ENCODE measurements around the gene ZNF195.
"Not testable (repeated sequence)": the region's sequence is repeated elsewhere in the genome, so short reads cannot be mapped to it uniquely, and the experiment has no call there.

The ZNF195 gene

GRCh38 chr11:3402861-3403250 is 23.9 kb upstream of the ZNF195 start:
- DNase-seq: not testable (repeated sequence)

GRCh38 chr11:3402181-3402860 is 23.4 kb upstream of the ZNF195 start:
- DNase-seq: not testable (repeated sequence)

- not testable (repeated sequence) for DNase-seq
Observed at GRCh38 chr11:3401052-3401451, 22.1 kb upstream of the ZNF195 start.

GRCh38 chr11:3398509-3398908 is 19.6 kb upstream of the ZNF195 start:
- not testable (repeated sequence) for DNase-seq

GRCh38 chr11:3398106-3398505 is 19.2 kb upstream of the ZNF195 start:
- DNase-seq: not testable (repeated sequence)

GRCh38 chr11:3397210-3397609 is 18.3 kb upstream of the ZNF195 start:
- not testable (repeated sequence) for DNase-seq

- not testable (repeated sequence) for DNase-seq
Observed at GRCh38 chr11:3395468-3395867, 16.5 kb upstream of the ZNF195 start.

GRCh38 chr11:3394956-3395355 is 16.0 kb upstream of the ZNF195 start:
- DNase-seq: not testable (repeated sequence)

- DNase-seq: not testable (repeated sequence)
Observed at GRCh38 chr11:3393450-3393849, 14.5 kb upstream of the ZNF195 start.

GRCh38 chr11:3382613-3383285 is 3.8 kb upstream of the ZNF195 start:
- DNase-seq: no peak

GRCh38 chr11:3381794-3382193 is 2.8 kb upstream of the ZNF195 start:
- no peak for DNase-seq

GRCh38 chr11:3380706-3381545 is 2.0 kb upstream of the ZNF195 start:
- no peak for DNase-seq

- no peak for DNase-seq
Observed at GRCh38 chr11:3375552-3375951, 3.4 kb downstream of the ZNF195 start.

- DNase-seq: no peak
Observed at GRCh38 chr11:3370311-3370870, 8.6 kb downstream of the ZNF195 start.

GRCh38 chr11:3369366-3369765 is 9.6 kb downstream of the ZNF195 start:
- no peak for DNase-seq

- no peak for DNase-seq
Observed at GRCh38 chr11:3368199-3368598, 10.7 kb downstream of the ZNF195 start.

- DNase-seq: no peak
Observed at GRCh38 chr11:3367221-3367620, 11.7 kb downstream of the ZNF195 start.

GRCh38 chr11:3359092-3359824 is 19.7 kb downstream of the ZNF195 start:
- DNase-seq: no peak

GRCh38 chr11:3357994-3358676 is 20.8 kb downstream of the ZNF195 start:
- no peak for DNase-seq

GRCh38 chr11:3357302-3357701 is 21.6 kb downstream of the ZNF195 start:
- DNase-seq: no peak

GRCh38 chr11:3356858-3357257 is 22.1 kb downstream of the ZNF195 start:
- no peak for DNase-seq
